NAMALWA (cell line): ENCODE data around the gene PGBD5.
"Not testable (repeated sequence)": the region's sequence is repeated elsewhere in the genome, so short reads cannot be mapped to it uniquely, and the experiment has no call there.

Experiments
- DNase-seq: peaks from one replicate; pipeline ENCODE4 v3.0.0-alpha.2; 2015; ENCODE audit warnings: low spot score

PGBD5 gene

GRCh38 chr1:230426246-230427093, at the start of gene PGBD5:
TSS of gene PGBD5 (minus strand) at chr1:230426332. CDS start at chr1:230425928, 404 bp downstream.
- DNase-seq = peak; percentile 69

GRCh38 chr1:230474924-230475323, 48.8 kb upstream of the PGBD5 start:
- DNase-seq = not testable (repeated sequence)

GRCh38 chr1:230470750-230471149, 44.6 kb upstream of the PGBD5 start:
- DNase-seq = not testable (repeated sequence)

- DNase-seq = no peak
Observed at GRCh38 chr1:230469271-230469670, 43.1 kb upstream of the PGBD5 start.

DNA sequence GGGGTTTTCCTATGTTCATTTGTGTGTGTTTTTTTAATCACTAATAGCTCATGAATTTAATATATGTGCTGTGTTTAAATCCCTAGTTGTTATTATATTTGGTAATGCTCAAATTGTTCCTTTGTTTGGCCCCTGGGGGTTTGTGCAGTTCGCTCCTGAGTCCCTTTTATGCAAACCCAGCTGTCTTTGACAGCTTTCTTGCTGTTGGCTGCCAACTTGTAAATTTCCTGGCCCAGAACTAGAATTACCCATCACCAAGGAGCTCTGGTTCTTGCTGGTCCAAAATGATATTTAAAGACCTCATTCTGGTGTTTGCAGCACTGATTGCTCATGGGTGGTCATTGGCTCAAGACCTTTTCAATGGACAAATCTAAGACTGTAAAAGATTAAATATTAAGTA, 39.6 kb upstream of the PGBD5 start:
- peak; percentile 27 for DNase-seq

DNA sequence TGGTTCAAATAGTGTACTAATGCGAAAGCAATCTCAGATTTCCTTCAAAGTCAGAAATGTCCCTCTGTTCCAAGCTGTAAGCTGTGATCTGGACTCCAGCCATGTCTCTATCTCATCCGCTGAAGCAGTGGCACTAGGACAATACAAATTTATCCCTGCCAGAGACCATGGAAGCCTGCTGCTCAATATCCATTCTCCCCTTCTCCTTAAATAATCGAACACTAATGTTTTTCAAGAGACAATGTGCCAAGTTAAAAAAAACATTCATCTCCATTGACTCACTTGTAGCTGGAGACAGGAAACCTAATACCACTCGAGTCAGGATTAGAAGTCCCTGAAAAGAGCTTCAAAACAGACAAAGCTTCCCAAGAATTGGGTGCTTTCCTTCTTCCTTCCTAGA, 38.5 kb upstream of the PGBD5 start:
- no peak for DNase-seq

GRCh38 chr1:230463760-230464159, 37.6 kb upstream of the PGBD5 start:
- no peak for DNase-seq

GRCh38 chr1:230463326-230463725, 37.2 kb upstream of the PGBD5 start:
- no peak for DNase-seq

DNA sequence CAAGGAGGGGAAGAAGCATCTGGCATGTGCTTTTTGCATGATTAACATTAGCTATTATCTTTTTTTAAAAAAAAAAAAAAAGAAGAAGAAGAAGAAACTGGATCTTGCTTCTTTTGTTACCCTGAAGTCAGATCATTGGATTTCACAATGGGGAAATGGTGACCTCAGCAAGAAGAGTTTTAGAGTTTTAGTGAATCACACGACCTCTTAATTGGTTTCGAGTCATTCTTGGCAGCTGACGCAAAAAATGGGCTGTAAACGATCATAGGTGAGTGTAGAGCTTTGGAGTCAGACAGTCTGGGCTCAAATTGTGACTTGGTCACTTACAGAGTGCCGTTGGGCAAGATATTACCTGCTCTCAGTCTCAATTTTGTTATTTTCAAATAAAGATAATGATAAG, 33.3 kb upstream of the PGBD5 start:
- no peak for DNase-seq

GRCh38 chr1:230458509-230458908, 32.4 kb upstream of the PGBD5 start:
- DNase-seq = peak; percentile 66

GRCh38 chr1:230456478-230456877, 30.3 kb upstream of the PGBD5 start:
- peak; percentile 15 for DNase-seq

DNA sequence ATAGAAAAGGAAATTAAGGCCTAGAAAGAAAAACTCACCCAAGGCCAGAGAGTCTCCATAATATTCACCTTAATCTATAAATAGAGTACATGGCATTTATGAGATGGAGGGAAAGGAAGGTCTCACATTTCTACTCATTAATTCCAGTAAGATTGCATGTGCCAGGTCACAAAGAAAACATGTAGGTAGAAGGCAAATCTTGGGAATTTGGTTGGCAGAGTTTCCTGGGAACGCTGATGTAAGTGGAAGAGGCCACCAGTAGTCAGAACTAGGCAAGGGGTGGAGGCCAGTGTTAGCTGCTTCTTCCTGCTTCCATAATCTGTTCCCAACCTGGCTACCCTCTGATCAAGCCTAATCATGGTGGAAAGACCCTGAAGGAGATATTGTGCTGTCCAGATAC, 29.2 kb upstream of the PGBD5 start:
- no peak for DNase-seq

DNA sequence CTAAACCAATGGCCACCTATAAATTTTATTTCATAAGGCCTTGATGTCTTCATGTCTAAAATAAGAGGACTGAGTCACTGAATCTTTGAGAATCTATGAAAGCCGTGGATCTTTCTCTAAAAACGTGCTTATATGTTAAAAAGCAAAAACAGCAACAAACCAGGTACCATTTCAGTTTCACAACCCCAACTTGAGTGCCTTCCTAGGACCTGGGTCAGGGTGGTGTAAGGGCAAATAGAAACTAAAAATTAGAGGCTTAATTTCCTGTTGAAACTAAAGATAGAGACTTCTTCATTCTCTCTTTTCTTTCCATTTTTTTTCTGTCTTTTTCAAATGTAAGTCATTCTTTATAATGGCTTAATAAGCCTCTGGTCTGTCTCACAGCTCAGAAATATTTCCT, 27.2 kb upstream of the PGBD5 start:
- DNase-seq = no peak

- no peak for DNase-seq
Observed at GRCh38 chr1:230441183-230442029, 15.3 kb upstream of the PGBD5 start.

- no peak for DNase-seq
Observed at GRCh38 chr1:230435108-230435507, 9.0 kb upstream of the PGBD5 start.

DNA sequence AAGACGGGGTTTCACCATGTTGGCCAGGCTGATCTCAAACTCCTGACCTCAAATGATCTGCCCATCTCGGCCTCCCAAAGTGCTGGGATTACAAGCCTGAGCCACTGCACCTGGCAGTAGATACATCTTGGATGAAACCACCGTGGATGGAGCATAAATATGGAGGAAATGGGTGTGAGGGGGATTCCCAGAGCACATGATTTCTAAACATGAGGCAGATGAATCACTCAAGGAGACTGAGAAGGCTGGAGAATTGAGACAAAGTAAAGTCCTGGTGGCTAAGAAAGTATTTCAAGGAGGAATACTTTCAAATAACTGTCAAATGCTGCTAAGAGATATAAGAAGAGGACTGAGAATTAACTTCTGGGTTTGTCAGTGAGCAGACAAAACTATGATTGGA, 5.4 kb upstream of the PGBD5 start:
- DNase-seq = no peak

- peak; percentile 15 for DNase-seq
Observed at GRCh38 chr1:230430499-230430898, 4.4 kb upstream of the PGBD5 start.

DNA sequence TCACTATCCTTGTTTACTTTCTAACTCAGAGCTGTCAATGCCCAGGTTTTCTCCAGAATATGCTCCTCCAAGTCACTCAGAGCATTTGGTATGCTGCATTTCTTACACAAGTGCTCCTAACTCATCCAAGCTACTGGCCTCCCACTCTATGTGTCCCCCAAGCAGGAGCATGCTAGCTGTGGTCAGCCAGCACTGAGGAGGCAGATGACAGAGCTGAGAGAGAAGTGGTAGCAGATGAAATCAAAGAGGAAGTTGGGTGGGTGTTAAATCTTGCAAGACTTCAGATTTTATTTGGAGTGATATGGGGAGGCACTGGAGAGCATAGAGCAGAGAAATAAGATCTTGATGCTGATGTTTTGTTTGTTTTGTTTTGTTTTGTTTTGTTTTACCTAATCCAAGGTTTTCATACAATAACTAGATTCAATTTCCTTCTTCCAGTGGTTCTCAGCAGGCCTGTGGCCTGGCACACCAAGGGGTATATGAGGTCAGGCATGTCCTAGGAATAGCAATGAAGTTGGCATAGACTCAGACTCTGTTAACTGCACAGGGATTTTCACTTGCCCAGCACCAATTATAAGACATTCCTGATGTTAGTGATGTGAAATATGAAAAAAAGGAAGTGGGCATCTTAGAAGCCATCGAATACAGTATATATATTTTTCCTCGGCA, 3.1 kb upstream of the PGBD5 start:
- no peak for DNase-seq

DNA sequence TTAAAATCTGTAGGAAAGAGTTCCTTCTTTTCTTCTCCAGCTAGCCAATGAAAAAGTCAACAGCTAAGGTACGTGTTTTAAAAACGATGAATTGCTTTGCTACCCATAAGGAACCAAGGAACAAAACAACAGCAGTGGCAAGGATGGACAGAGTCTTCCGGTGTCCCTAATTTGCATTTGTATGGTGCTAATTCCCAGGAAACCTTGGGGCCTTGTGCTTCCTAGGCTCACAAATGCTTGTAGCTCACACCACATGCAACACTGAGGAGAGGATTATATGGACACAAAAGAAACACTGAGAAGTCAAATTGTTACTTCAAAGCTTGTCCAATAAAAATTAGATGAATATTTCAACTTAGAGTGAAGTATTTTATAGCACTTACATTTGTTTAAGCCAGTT, 1.8 kb upstream of the PGBD5 start:
- no peak for DNase-seq

DNA sequence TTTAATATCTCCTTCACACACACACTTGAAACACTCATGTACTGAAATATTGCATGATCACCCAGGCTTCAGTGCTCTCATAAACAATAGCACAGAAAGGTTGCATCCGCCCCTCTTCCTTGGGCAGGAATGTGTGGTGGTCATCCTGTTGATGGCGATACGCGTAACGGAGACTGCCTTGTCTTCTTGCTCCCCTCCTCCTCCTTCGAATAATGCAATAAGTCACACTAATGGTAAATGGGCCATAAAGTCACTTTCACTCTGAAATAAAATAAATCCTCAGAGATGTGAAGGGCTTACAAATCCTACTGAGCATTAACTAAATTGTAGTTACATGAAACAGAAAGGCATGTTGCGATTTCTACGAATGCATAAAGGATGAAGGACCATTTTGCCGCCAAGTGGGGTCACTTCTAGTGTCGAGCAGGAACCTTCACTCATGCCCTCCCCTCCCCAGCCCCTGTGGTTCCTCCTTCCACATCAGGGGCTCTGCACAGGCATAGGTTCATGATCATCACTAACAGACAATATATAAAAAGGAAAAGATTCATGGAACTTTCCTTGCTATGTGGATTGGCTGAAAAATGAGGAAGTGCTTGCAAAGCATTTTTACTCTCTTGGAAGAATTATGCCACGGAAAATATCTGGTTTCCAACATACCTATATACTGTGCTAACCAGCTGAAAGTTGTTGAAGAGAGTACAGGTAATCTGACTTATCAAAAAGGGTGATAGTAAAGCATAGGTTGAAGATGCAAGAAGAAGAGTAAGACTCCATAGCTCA, 1.2 kb upstream of the PGBD5 start:
- DNase-seq = no peak

DNA sequence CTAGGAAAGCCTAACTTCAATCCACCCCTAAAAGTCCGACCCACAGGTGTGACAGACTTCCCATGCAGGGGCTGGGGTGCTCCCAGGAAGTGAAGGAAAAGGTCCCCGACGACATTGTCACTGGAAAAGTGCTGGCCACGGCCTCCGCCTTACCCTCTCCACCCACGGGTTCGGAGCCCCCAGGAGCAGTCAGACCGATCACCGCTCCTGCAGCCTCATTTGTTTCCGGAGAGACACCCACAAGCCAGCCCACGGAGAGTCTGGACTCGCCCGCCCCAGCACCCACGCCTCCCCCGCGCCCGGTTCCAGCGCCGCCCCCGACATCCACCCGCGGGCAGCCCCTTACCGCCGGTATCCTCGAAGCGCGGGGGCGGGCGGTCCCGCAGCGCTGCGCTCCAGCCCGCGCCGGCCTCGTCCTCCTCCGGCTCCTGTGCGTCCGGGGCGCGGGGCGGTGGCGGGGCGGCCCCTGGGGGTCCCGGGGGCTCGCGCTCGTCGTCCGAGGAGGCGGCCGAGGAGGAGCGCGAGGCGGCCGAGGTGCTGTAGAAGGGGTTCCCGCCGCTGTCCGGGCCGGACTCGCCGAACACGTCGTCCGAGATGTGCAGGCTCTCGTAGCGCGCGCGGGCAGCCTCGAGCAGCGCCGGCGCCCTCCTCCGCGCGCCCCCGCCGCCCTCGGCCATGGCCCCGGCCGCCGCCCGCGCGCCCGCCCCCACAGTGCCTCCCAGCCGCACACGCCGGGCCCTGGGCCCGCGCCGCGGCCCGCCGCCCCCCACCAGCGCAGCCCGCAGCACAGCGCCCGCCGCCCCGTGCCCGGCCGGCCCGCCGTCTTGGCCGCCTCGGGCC, 660 bp downstream of the PGBD5 start:
- no peak for DNase-seq
